Measurements from ENCODE around the gene PPP2R5E.

DNA sequence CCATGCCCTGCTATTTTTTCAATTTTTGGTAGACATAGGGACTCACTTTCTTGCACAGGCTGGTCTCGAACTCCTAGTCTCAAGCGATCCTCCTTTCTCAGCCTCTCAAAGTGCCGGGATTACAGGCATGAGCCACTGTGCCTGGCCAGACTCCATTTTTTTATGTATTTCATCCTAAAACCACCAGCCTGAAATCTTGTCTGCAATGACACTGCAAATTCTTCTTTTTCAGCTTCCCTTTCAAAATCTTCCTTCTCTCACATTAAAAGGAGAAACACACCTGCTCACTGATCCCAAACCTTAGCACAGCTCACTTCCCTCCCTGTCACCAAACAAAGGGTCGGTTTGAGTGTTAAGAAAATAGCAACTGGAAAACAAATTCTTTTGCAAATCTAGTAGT, 62.6 kb downstream of the PPP2R5E start:
- TF ChIP-seq, protein P1, sequence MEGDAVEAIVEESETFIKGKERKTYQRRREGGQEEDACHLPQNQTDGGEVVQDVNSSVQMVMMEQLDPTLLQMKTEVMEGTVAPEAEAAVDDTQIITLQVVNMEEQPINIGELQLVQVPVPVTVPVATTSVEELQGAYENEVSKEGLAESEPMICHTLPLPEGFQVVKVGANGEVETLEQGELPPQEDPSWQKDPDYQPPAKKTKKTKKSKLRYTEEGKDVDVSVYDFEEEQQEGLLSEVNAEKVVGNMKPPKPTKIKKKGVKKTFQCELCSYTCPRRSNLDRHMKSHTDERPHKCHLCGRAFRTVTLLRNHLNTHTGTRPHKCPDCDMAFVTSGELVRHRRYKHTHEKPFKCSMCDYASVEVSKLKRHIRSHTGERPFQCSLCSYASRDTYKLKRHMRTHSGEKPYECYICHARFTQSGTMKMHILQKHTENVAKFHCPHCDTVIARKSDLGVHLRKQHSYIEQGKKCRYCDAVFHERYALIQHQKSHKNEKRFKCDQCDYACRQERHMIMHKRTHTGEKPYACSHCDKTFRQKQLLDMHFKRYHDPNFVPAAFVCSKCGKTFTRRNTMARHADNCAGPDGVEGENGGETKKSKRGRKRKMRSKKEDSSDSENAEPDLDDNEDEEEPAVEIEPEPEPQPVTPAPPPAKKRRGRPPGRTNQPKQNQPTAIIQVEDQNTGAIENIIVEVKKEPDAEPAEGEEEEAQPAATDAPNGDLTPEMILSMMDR (IDR thresholded peaks at IDR 0.05 in 2 of 3, conservative IDR thresholded peaks at IDR 0.05 in 1 of 3; ENCODE audit: control insufficient read depth in 2 of 3, extremely low read depth in 1 of 3, insufficient read depth in 1 of 3, low read depth in 3 of 3, low read length in 3 of 3) = no peak
- no peak for TF ChIP-seq BHLHE40 (IDR thresholded peaks at IDR 0.05; ENCODE audit: borderline replicate concordance in 1 of 2, low read depth in 2 of 2, low read length in 1 of 2)
- TF ChIP-seq, protein P2, sequence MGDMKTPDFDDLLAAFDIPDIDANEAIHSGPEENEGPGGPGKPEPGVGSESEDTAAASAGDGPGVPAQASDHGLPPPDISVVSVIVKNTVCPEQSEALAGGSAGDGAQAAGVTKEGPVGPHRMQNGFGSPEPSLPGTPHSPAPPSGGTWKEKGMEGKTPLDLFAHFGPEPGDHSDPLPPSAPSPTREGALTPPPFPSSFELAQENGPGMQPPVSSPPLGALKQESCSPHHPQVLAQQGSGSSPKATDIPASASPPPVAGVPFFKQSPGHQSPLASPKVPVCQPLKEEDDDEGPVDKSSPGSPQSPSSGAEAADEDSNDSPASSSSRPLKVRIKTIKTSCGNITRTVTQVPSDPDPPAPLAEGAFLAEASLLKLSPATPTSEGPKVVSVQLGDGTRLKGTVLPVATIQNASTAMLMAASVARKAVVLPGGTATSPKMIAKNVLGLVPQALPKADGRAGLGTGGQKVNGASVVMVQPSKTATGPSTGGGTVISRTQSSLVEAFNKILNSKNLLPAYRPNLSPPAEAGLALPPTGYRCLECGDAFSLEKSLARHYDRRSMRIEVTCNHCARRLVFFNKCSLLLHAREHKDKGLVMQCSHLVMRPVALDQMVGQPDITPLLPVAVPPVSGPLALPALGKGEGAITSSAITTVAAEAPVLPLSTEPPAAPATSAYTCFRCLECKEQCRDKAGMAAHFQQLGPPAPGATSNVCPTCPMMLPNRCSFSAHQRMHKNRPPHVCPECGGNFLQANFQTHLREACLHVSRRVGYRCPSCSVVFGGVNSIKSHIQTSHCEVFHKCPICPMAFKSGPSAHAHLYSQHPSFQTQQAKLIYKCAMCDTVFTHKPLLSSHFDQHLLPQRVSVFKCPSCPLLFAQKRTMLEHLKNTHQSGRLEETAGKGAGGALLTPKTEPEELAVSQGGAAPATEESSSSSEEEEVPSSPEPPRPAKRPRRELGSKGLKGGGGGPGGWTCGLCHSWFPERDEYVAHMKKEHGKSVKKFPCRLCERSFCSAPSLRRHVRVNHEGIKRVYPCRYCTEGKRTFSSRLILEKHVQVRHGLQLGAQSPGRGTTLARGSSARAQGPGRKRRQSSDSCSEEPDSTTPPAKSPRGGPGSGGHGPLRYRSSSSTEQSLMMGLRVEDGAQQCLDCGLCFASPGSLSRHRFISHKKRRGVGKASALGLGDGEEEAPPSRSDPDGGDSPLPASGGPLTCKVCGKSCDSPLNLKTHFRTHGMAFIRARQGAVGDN (IDR thresholded peaks at IDR 0.05) = no peak

Measured in GM12878 (cell line).